ENCODE data around the gene TSC2. TPM values are rescaled to one million over a fixed set of nuclear protein-coding genes. Genes with fewer than 3 reads are reported as not detected.

Gene TSC2
- total and polyA plus RNA-seq, 9 of the 15 experiments (the other 6 are each of a cell fraction or from before 2014, with no cell fraction given): 1.3 to 68.1 (median 16.6) TPM

- TF ChIP-seq NR2F6 (CRISPR knock-in tag; IDR thresholded peaks at IDR 0.05): no peak
- no peak for TF ChIP-seq CREB1 (IDR thresholded peaks at IDR 0.05)
- peak; percentile 69 for TF ChIP-seq CREB1 (CRISPR knock-in tag; IDR thresholded peaks at IDR 0.05)
- TF ChIP-seq ZNF277 (CRISPR knock-in tag; IDR thresholded peaks at IDR 0.05; ENCODE audit: borderline replicate concordance): no peak
- 0 out of 2 replicates have a peak, but pooled peaks have one; percentile 18 for TF ChIP-seq GATAD2A (IDR thresholded peaks at IDR 0.05)
- TF ChIP-seq MCM5 (IDR thresholded peaks at IDR 0.05; ENCODE audit: low read depth): no peak
- no peak for TF ChIP-seq HLTF (IDR thresholded peaks at IDR 0.05)
- TF ChIP-seq ARHGAP35 (IDR thresholded peaks at IDR 0.05; ENCODE audit: partially characterized antibody): no peak
- 0 out of 2 replicates have a peak, but pooled peaks have one; percentile 38 for TF ChIP-seq DIDO1 (tag; IDR thresholded peaks at IDR 0.05; ENCODE audit: low read depth)
- TF ChIP-seq ZZZ3 (IDR thresholded peaks at IDR 0.05): peak; percentile 72; the same call in 1 of the 2 replicates
- no peak for TF ChIP-seq ZNF165 (CRISPR knock-in tag; IDR thresholded peaks at IDR 0.05; ENCODE audit: borderline replicate concordance)
- TF ChIP-seq TBP (optimal IDR thresholded peaks at IDR 0.05; ENCODE audit: low read depth, low read length): peak; percentile 86
- peak; percentile 90 for TF ChIP-seq CXXC5 (CRISPR knock-in tag; IDR thresholded peaks at IDR 0.05)
- TF ChIP-seq POLR2H (tag; IDR thresholded peaks at IDR 0.05; ENCODE audit: low read depth): peak; percentile 86
- peak; percentile 92 for TF ChIP-seq THAP12 (CRISPR knock-in tag; IDR thresholded peaks at IDR 0.05)
- TF ChIP-seq ZNF639 (CRISPR knock-in tag; conservative IDR thresholded peaks at IDR 0.05 in 1 of 2, IDR thresholded peaks at IDR 0.05 in 1 of 2): peak in 1 of 2 experiments; percentile 97; a peak in 2 of 4 replicates
- TF ChIP-seq TFAP4 (CRISPR knock-in tag; IDR thresholded peaks at IDR 0.05; ENCODE audit: borderline replicate concordance): peak; percentile 78; the same call in 1 of the 2 replicates
- no peak for TF ChIP-seq POLR3A (IDR thresholded peaks at IDR 0.05; ENCODE audit: borderline replicate concordance, extremely low read depth, insufficient read depth, insufficient read length)
- TF ChIP-seq FOXK1 (CRISPR knock-in tag; IDR thresholded peaks at IDR 0.05; ENCODE audit: borderline replicate concordance): peak; percentile 94; the same call in 1 of the 2 replicates
- peak; percentile 58; the same call in 1 of the 2 replicates for TF ChIP-seq CREB3 (tag; conservative IDR thresholded peaks at IDR 0.05; ENCODE audit: low read depth)
- no peak for TF ChIP-seq PHF21A (IDR thresholded peaks at IDR 0.05; ENCODE audit: borderline replicate concordance, low read depth)
Measured at GRCh38 chr16:2009791-2010510, 37.8 kb upstream of the TSC2 start, which contains the start of gene ZNF598 (continued).

Data from K562 (cell line).